T-cell (primary cell): ENCODE measurements around the gene ARHGAP8. TPM values are rescaled to one million over a fixed set of nuclear protein-coding genes. Genes with fewer than 3 reads are reported as not detected.

Source experiments
- ATAC-seq, 4 experiments: fragments of 200-7000 bp in 3 of 4; fragments of 150-1000 bp in 1 of 4; cut with Tn5 transposase; replicated peaks in 1 of 4; 1 replicate in 3 of 4; 2 replicates in 1 of 4; pipeline ENCODE4 v1.10.0; 2021; ENCODE audit warnings: moderate library complexity in 3 of 4, mild to moderate bottlenecking in 2 of 4, moderate number of reproducible peaks in 1 of 4
- CTCF ChIA-PET, 2 donors: fragments of 300-600 bp; sonication (Branson Sonifier 250); formaldehyde crosslinking; loops; one replicate each; lab custom pipeline; 2022; ENCODE audit warnings: antibody characterized with exemption in 2 of 2; lab: Charles Lee
- POLR2A ChIA-PET, 2 donors: fragments of 300-600 bp; sonication (Branson Sonifier 250); formaldehyde crosslinking; loops; one replicate each; lab custom pipeline; 2022; ENCODE audit warnings: antibody characterized with exemption in 2 of 2; lab: Charles Lee
- DNase-seq, 35 experiments: peaks; one replicate each; pipeline versions ENCODE4 v3.0.0 to v3.0.0-alpha.2; 2013 to 2023
- H3K27ac ChIP-seq: one replicate; pipeline ENCODE4 v1.5.1; 2013; ENCODE audit warnings: low read length
- H3K27me3 ChIP-seq, 2 experiments: replicated peaks in 1 of 2; 1 replicate in 1 of 2; 2 replicates in 1 of 2; pipeline versions ENCODE4 v1.6.1 to v1.7.0; 2013; ENCODE audit warnings: low read length in 1 of 2, mixed read lengths in 1 of 2; ENCODE audit not compliant: control insufficient read depth in 2 of 2, insufficient read depth in 2 of 2; ENCODE audit errors: extremely low read depth in 1 of 2
- H3K36me3 ChIP-seq, 2 donors: 1 replicate in 1 of 2; 2 replicates in 1 of 2; pipeline versions ENCODE4 v1.6.1 to v1.7.0; 2013; ENCODE audit warnings: low read length in 1 of 2; ENCODE audit not compliant: control insufficient read depth in 2 of 2, insufficient read depth in 1 of 2; ENCODE audit errors: extremely low read depth in 1 of 2
- H3K4me1 ChIP-seq, 2 experiments: 1 replicate in 1 of 2; 2 replicates in 1 of 2; pipeline versions ENCODE4 v1.6.1 to v1.7.0; 2013; ENCODE audit warnings: low read length in 2 of 2, mixed read lengths in 1 of 2; ENCODE audit not compliant: insufficient read depth in 2 of 2, control insufficient read depth in 1 of 2; ENCODE audit errors: extremely low read depth in 1 of 2
- H3K4me3 ChIP-seq, 2 donors: 1 replicate in 1 of 2; 2 replicates in 1 of 2; pipeline versions ENCODE4 v1.5.1 to v1.7.0; 2013; ENCODE audit warnings: mild to moderate bottlenecking in 2 of 2, low read length in 1 of 2, moderate library complexity in 1 of 2; ENCODE audit not compliant: control insufficient read depth in 1 of 2; ENCODE audit errors: extremely low read depth in 1 of 2
- H3K9me3 ChIP-seq: 2 replicates; pipeline ENCODE4 v1.7.0; 2013
- H3K27ac Mint-ChIP-seq, 2 donors: one replicate each; pipeline ENCODE4 v1.8.0; 2020 to 2021; ENCODE audit warnings: mild to moderate bottlenecking in 2 of 2, mixed read lengths in 2 of 2
- H3K27me3 Mint-ChIP-seq, 2 donors: one replicate each; pipeline ENCODE4 v1.8.0; 2021 to 2022; ENCODE audit warnings: mixed read lengths in 2 of 2
- H3K36me3 Mint-ChIP-seq: one replicate; pipeline ENCODE4 v1.8.0; 2021; ENCODE audit warnings: mixed read lengths
- H3K4me1 Mint-ChIP-seq, 3 donors: one replicate each; pipeline ENCODE4 v1.8.0; 2020 to 2022; ENCODE audit warnings: mixed read lengths in 3 of 3, mild to moderate bottlenecking in 1 of 3
- H3K4me3 Mint-ChIP-seq, 3 donors: one replicate each; pipeline ENCODE4 v1.8.0; 2020 to 2022; ENCODE audit warnings: mild to moderate bottlenecking in 3 of 3, mixed read lengths in 3 of 3, moderate library complexity in 3 of 3
- H3K9me3 Mint-ChIP-seq, 3 donors: one replicate each; pipeline ENCODE4 v1.8.0; 2020 to 2022; ENCODE audit warnings: mixed read lengths in 3 of 3
- WGBS: methylation state at CpG from one replicate; pipeline ENCODE4 v1.1.5; 2013; ENCODE audit warnings: missing lambda C conversion rate; ENCODE audit not compliant: insufficient coverage; 5-methylcytosine and 5-hydroxymethylcytosine counted together
- total RNA-seq, 35 experiments: library from RNA in 6 of 35; stranded (reverse) in 6 of 35; fragments of 120-200 nt in 1 of 35; gene quantifications; one replicate each; pipeline versions ENCODE4 v1.2.1 to v1.2.4 and lab custom pipeline; 2013 to 2026

ARHGAP8 gene
- total RNA-seq, 5 donors from 2014 or later (not counting 1 experiment from before 2014, with no cell fraction given) = 0.59 to 4.7 (median 2.0) TPM

- H3K9me3 ChIP-seq = no peaks in the 10 kb centered on the region
- H3K27me3 Mint-ChIP-seq = peaks cover 11 to 20% of the 10 kb centered on the region in 2 donors
- no peak overlapping the region for H3K27ac Mint-ChIP-seq
- H3K4me1 Mint-ChIP-seq = peaks cover 0 to 2% (median 0%) of the 10 kb centered on the region in 3 donors
- H3K9me3 Mint-ChIP-seq = no peaks in the 10 kb centered on the region
- H3K4me3 Mint-ChIP-seq = no peak overlapping the region
- no peaks in the 10 kb centered on the region for H3K36me3 ChIP-seq
- H3K27ac ChIP-seq = no peak overlapping the region
- DNase-seq = no peak
- no peaks in the 10 kb centered on the region for H3K36me3 Mint-ChIP-seq
- no peak for ATAC-seq
- 92% methylated on average over 22 of the region's 24 CpGs for WGBS
- H3K27me3 ChIP-seq = peaks cover 0 to 21% of the 10 kb centered on the region in 2 experiments
- ChIA-PET POLR2A (no interaction called here), CTCF (no interaction called here)
- no peak overlapping the region for H3K4me3 ChIP-seq
- H3K4me1 ChIP-seq = peaks cover 0 to 6% of the 10 kb centered on the region in 2 experiments
These were observed 69.5 kb downstream of the ARHGAP8 start for GRCh38 chr22:44821741-44822475.

GRCh38 chr22:44822534-44822933 is 70.2 kb downstream of the ARHGAP8 start:
- CTCF ChIA-PET = no interaction called here
- WGBS = 73% methylated on average over 11 of the region's 13 CpGs
- H3K4me1 Mint-ChIP-seq = peaks cover 0 to 2% (median 0%) of the 10 kb centered on the region in 3 donors
- Histone ChIP-seq H3K4me3 (no peak overlapping the region), H3K4me1 (peaks cover 0 to 6% of the 10 kb centered on the region in 2 experiments), H3K27ac (no peak overlapping the region), H3K9me3 (no peaks in the 10 kb centered on the region), H3K27me3 (peaks cover 0 to 24% of the 10 kb centered on the region in 2 experiments), H3K36me3 (no peaks in the 10 kb centered on the region)
- H3K27ac Mint-ChIP-seq = no peak overlapping the region
- H3K36me3 Mint-ChIP-seq = no peaks in the 10 kb centered on the region
- H3K4me3 Mint-ChIP-seq = no peak overlapping the region
- H3K9me3 Mint-ChIP-seq = no peaks in the 10 kb centered on the region
- peaks cover 13 to 25% of the 10 kb centered on the region in 2 donors for H3K27me3 Mint-ChIP-seq
- POLR2A ChIA-PET = no interaction called here
- DNase-seq (no peak), ATAC-seq (no peak)

GRCh38 chr22:44823396-44823795 is 71.0 kb downstream of the ARHGAP8 start:
- peaks cover 0 to 6% of the 10 kb centered on the region in 2 experiments for H3K4me1 ChIP-seq
- H3K4me3 Mint-ChIP-seq = no peak overlapping the region
- ChIA-PET CTCF (no interaction called here), POLR2A (no interaction called here)
- H3K27me3 ChIP-seq = peaks cover 0 to 31% of the 10 kb centered on the region in 2 experiments
- H3K9me3 Mint-ChIP-seq = no peaks in the 10 kb centered on the region
- H3K36me3 Mint-ChIP-seq = no peaks in the 10 kb centered on the region
- no peaks in the 10 kb centered on the region for H3K36me3 ChIP-seq
- WGBS = 78% methylated on average over 5 of the region's 8 CpGs
- DNase-seq (no peak), ATAC-seq (no peak)
- peaks cover 0 to 2% (median 0%) of the 10 kb centered on the region in 3 donors for H3K4me1 Mint-ChIP-seq
- H3K4me3 ChIP-seq = no peak overlapping the region
- H3K9me3 ChIP-seq = no peaks in the 10 kb centered on the region
- H3K27me3 Mint-ChIP-seq = peaks cover 16 to 31% of the 10 kb centered on the region in 2 donors
- no peak overlapping the region for H3K27ac ChIP-seq
- H3K27ac Mint-ChIP-seq = no peak overlapping the region

- POLR2A ChIA-PET = no interaction called here
- Histone ChIP-seq H3K4me3 (no peak overlapping the region), H3K9me3 (no peaks in the 10 kb centered on the region), H3K27ac (no peak overlapping the region), H3K4me1 (peaks cover 0 to 6% of the 10 kb centered on the region in 2 experiments), H3K36me3 (no peaks in the 10 kb centered on the region), H3K27me3 (peaks cover 0 to 31% of the 10 kb centered on the region in 2 experiments)
- 60% methylated on average over 2 of the region's 4 CpGs for WGBS
- no peak overlapping the region for H3K27ac Mint-ChIP-seq
- ATAC-seq = no peak
- peaks cover 0 to 2% (median 0%) of the 10 kb centered on the region in 3 donors for H3K4me1 Mint-ChIP-seq
- H3K9me3 Mint-ChIP-seq = no peaks in the 10 kb centered on the region
- no peak overlapping the region for H3K4me3 Mint-ChIP-seq
- CTCF ChIA-PET = no interaction called here
- no peak for DNase-seq
- peaks cover 16 to 30% of the 10 kb centered on the region in 2 donors for H3K27me3 Mint-ChIP-seq
- H3K36me3 Mint-ChIP-seq = no peaks in the 10 kb centered on the region
These were observed 71.4 kb downstream of the ARHGAP8 start for GRCh38 chr22:44823806-44824205.

GRCh38 chr22:44824271-44824670 is 71.9 kb downstream of the ARHGAP8 start:
- ChIA-PET POLR2A (no interaction called here), CTCF (no interaction called here)
- peaks cover 0 to 2% (median 0%) of the 10 kb centered on the region in 3 donors for H3K4me1 Mint-ChIP-seq
- H3K36me3 Mint-ChIP-seq = no peaks in the 10 kb centered on the region
- H3K36me3 ChIP-seq = no peaks in the 10 kb centered on the region
- no peak overlapping the region for H3K4me3 ChIP-seq
- no peak for ATAC-seq
- no peak overlapping the region for H3K4me3 Mint-ChIP-seq
- H3K9me3 ChIP-seq = no peaks in the 10 kb centered on the region
- peaks cover 0 to 6% of the 10 kb centered on the region in 2 experiments for H3K4me1 ChIP-seq
- H3K27ac Mint-ChIP-seq = no peak overlapping the region
- no peak for DNase-seq
- no peaks in the 10 kb centered on the region for H3K9me3 Mint-ChIP-seq
- H3K27ac ChIP-seq = no peak overlapping the region
- 87% methylated on average over 8 of the region's 12 CpGs for WGBS
- peaks cover 0 to 31% of the 10 kb centered on the region in 2 experiments for H3K27me3 ChIP-seq
- H3K27me3 Mint-ChIP-seq = peaks cover 16 to 30% of the 10 kb centered on the region in 2 donors

- H3K4me1 Mint-ChIP-seq = peaks cover 0 to 2% (median 0%) of the 10 kb centered on the region in 3 donors
- peaks cover 16 to 30% of the 10 kb centered on the region in 2 donors for H3K27me3 Mint-ChIP-seq
- Histone ChIP-seq H3K27ac (no peak overlapping the region), H3K27me3 (peaks cover 0 to 22% of the 10 kb centered on the region in 2 experiments), H3K4me1 (peaks cover 0 to 3% of the 10 kb centered on the region in 2 experiments), H3K9me3 (no peaks in the 10 kb centered on the region), H3K36me3 (no peaks in the 10 kb centered on the region), H3K4me3 (no peak overlapping the region)
- ChIA-PET CTCF (no interaction called here), POLR2A (no interaction called here)
- DNase-seq = no peak
- no peak overlapping the region for H3K27ac Mint-ChIP-seq
- no peaks in the 10 kb centered on the region for H3K9me3 Mint-ChIP-seq
- 81% methylated on average over 24 of the region's 43 CpGs for WGBS
- H3K4me3 Mint-ChIP-seq = no peak overlapping the region
- no peaks in the 10 kb centered on the region for H3K36me3 Mint-ChIP-seq
- no peak for ATAC-seq
These were observed 73.2 kb downstream of the ARHGAP8 start for GRCh38 chr22:44825310-44826150.
